Astrocyte of the hippocampus (primary cell): ENCODE results near the gene C3orf20.

Source experiments
- DNase-seq: peaks from one replicate; pipeline ENCODE4 v3.0.0; 2011; ENCODE audit warnings: low read depth, low spot score

C3orf20 gene

DNA sequence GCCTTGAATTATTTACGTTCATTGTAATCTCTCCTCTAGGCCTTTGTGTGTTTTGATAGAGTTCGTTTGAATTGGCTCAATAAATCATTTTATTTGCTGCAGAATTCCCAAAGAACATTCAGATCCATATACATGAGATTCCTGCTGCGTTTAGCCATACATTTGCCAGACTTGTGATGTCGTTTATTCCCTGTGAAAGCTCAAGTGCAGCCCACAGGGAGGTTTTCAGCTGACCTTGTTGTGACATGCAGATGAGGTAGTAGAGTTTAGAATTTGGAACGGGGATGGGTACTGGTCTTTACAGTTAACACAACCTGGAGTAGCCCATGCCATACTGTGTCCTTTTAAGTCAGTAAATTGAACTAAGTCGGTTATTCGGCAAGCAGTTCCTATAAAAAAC lies at the start of gene C3orf20:
Gene C3orf20 (plus strand): TSS at position 301 of the 400 bp plus-strand sequence. CDS start 7,573 bp downstream, outside the sequence.
- no peak for DNase-seq

GRCh38 chr3:14625443-14625842 lies 49.5 kb upstream of the C3orf20 start:
- DNase-seq = no peak

DNA sequence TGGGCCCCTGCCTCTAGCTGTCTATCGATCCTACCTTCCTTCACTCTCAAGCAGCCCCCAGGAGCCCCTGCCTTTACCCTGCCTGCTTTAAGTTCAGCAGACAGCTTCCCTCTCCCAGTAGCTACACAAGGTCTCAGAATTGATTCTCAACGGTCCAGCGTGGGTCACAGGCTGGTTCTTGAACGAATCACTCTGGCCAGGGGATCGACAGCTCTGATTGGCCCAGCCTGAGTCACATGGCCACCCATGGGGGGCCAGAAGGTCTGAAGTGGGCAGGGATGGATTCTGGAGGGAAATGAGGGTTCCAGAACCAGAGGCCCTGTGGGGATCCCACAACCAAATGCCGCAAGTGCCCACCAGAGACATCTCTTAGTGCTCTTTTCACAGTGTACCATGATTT lies 47.1 kb upstream of the C3orf20 start:
- DNase-seq = no peak

GRCh38 chr3:14628406-14628805 lies 46.5 kb upstream of the C3orf20 start:
- no peak for DNase-seq

GRCh38 chr3:14630404-14631100 lies 44.4 kb upstream of the C3orf20 start:
- no peak for DNase-seq

- DNase-seq = no peak
These were observed 43.8 kb upstream of the C3orf20 start for GRCh38 chr3:14631101-14631497.

DNA sequence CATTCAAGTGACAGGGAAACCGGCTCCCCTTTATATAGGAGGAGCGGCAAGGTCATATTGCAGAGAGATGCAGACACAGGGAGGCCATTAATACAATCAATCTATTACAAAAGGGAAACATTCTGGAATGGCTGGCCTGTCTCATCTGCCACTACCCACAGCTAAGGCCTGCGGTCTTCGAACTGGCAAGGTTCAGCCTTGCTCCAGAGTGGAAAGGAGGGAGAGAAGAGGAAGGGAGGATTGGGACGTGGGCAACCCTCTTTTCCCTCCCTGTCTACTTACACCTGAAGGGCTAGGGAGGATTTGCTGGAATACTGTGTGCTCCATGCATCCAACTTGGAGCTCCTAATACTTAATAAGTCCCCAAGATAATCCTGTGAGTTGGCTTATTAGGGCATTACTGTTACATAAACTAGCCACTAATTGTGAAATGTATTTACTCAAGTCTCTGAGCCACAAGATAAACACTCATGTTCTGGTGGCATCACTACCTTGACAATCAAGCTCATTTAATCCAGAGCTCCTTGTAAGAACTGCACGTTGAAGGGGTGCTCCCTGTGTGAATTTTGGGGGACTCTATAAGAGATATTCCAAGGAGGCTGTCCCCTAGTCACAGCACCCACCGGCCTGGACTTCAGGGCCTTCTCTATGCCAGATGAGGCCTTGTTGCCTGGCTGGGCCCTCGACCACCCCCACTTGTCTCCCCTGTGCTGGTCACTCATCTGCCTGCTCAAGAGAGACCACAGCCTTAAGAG lies 43.1 kb upstream of the C3orf20 start:
- no peak for DNase-seq

- DNase-seq = no peak
These were observed 42.5 kb upstream of the C3orf20 start for GRCh38 chr3:14632442-14632930.

GRCh38 chr3:14633417-14633816 lies 41.5 kb upstream of the C3orf20 start:
- DNase-seq = no peak

DNA sequence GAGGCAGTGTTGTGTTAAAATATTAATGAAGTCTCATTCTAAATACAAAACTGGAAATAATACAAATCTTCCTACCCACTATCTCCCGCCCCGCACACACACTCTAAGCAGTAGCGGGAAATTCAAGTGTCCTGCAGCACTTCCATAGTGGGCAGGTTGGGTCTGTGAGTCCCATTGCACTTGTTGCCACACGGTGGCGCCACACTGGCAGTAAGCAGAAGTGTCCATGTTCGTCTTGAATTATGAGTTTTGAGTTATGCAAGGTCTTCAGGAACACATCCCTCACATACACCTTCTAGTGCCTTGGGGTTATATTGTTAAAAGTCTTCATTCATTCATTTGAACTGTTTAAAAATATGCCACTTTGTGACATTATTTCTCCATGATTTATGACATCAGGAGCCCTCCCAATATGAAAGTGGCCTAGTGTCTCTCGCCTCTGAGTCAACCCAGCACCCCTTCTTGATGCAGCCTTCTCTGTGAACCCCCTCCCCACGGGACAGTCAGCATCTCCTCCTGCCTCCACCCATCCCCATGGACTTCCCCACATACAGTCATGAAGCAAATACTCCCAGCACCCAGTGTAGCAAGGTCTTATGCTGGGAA lies 41.0 kb upstream of the C3orf20 start:
- DNase-seq = peak; percentile 41

DNA sequence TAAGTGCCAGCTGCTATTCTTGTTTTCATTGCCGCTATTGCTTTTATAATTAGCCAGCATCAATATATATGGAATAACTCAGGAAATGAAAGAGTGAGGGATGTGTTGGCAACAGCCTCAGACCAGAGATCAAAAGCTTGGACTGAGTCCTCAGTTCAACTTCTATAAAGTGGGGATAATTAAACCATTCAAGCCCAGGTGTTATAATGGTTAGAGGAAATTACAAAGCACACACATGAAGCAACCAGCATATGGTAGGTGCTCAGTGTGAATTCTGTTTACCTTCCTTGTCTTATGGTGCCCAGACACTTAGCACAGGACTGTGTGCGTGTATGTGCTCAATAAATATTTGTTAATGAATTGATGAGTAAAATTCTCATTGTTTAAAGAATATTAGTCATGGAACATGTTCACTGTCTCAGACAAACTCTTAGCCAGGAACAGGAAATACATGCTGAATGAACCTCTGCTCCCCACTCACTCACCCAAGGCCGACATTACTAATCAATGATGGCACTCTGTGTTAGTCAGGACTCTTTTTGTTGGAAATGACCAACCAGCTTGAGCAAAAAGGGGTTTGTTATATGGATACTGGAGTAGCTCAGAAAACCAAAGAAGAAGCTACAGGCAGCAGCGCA lies 40.1 kb upstream of the C3orf20 start:
- no peak for DNase-seq

DNA sequence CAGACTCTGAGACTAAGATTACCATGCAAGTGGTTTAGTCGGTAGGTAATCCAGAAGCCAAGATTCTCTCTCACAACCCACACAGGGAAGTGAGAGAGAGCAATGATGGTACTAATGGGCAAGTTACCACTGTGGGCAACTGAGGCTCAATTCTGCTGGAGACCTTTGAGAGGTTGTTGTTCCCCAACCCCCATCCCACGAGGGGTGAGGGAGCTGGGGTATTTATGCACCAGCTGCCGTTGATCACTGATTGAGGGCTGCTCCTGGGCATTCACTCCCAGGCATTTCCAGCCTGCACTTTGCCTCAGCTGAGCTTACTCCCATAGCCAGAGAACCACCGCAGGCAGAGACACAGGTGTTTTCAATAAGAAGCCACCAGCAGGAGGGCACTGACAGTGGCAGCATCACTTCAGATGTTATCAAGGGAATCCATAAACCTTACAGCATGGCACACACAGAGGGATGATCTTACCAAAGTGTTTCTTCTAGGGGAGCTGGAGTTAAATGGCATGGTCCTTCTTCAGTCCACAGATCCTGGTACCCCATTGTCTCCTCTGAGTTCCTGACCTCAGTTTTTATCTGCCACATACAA lies 38.3 kb upstream of the C3orf20 start:
- DNase-seq = no peak

GRCh38 chr3:14640157-14640562 lies 34.8 kb upstream of the C3orf20 start:
- DNase-seq = no peak

DNA sequence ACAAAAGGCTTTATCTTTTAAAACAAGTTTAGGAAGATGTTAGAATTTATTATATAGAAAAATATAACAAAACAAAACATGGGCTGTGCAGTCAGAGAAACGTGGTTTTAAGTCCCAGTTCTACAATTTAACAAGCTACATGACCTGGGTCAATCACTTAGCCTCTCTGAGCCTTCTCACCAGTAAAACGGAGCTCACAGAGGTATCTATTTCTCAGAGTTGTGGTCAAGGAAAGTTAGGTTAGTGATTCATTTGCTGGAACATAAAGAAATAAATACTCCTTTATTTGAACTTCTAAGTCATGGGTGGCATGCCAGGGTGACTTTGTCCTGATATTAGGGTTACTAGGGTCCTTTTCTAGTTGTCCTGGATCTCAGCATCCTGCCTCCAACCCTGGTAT lies 34.2 kb upstream of the C3orf20 start:
- DNase-seq = no peak

GRCh38 chr3:14641346-14641745 lies 33.6 kb upstream of the C3orf20 start:
- no peak for DNase-seq

- no peak for DNase-seq
These were observed 29.5 kb upstream of the C3orf20 start for GRCh38 chr3:14645453-14645852.

GRCh38 chr3:14646131-14646573 lies 28.8 kb upstream of the C3orf20 start:
- DNase-seq = no peak

- no peak for DNase-seq
These were observed 28.1 kb upstream of the C3orf20 start for GRCh38 chr3:14646589-14647413.

DNA sequence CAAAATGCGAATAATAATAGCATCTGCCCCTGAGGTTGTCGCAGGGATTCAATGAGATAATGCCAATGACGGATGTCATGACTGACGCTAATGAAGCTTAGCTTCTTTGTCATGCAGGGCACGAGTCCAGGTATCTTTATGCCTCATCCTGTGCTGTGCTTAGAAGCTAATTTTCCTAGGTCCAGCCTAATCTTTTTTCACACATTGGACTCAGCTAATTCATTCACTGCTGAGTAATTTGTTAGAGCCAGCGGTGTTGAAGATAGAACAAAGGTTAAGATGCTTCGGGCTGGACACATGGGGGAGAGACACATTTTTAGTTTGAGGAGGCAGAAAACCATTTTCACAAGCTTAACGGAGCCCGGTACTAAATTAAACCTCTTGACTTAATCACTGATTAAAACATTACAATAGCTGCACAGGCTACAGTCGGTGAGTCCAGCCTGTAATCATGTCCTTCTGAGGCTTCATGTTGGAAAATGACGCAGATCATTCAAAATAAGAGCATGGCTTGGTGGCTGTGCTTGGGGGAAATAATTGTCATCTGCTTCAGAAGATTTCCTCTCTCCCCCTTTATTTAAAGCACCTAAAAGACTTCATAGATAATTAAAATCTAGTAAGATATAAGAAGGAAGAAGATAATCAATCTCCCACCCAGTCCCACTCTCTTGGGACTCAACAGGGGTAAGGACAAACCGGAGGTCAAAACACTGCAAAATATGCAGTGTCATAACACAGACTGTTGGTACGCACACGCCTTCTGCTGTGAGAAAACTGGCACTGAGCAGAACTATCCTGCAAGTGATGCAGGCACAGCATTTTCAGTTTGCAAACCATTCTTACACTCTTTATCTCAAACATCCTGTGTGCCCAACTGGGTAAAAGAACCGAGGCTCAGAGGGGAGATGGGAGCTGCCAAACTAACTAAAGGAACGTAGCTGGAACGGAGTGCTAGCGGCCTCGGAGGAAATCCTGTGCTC lies 26.7 kb upstream of the C3orf20 start:
- no peak for DNase-seq

DNA sequence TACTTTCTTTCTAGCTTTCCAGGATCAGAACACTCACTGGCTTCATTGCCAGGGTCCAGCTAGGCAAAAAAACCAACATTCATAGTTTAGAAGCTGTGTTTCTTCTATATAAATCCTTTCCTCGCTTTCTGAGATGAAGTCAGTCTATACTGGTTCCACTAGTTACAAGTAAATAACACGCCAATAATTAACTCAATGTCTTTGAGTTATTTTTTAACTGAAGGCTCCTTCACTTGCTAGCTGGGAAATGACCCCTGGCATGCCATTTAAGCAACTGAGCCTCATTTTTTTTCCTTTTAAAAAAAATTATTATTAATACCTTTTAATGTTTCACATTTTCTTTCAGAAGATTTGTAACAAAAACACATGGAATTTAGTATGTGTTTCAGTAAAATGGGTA lies 25.5 kb upstream of the C3orf20 start:
- DNase-seq = no peak
